Ovary (tissue), 3 donors: ENCODE measurements around the gene CHRM1.

Experiments used
- EP300 ChIP-seq: sonication (generic); formaldehyde crosslinking; IDR thresholded peaks from one replicate; pipeline ENCODE4 v1.6.1; 2017; ENCODE audit warnings: antibody characterized with exemption
- POLR2A ChIP-seq: fragments of 450-650 bp; IDR thresholded peaks from one replicate; pipeline ENCODE4 v1.6.1; 2017; ENCODE audit warnings: antibody characterized with exemption, mild to moderate bottlenecking, moderate library complexity
- TF ChIP-seq, protein P1 (sequence below), 3 donors: fragments of 450-650 bp in 2 of 3; fragments of 200-600 bp in 1 of 3; IDR thresholded peaks; one replicate each; pipeline versions ENCODE4 v1.5.1 to v1.8.0; 2016 to 2022; ENCODE audit warnings: antibody characterized with exemption in 3 of 3, mild to moderate bottlenecking in 1 of 3
- donor health status: DM: no; HTN: no; CAD: no.

- TF ChIP-seq POLR2A (no peak), EP300 (no peak)
- TF ChIP-seq, protein P1, sequence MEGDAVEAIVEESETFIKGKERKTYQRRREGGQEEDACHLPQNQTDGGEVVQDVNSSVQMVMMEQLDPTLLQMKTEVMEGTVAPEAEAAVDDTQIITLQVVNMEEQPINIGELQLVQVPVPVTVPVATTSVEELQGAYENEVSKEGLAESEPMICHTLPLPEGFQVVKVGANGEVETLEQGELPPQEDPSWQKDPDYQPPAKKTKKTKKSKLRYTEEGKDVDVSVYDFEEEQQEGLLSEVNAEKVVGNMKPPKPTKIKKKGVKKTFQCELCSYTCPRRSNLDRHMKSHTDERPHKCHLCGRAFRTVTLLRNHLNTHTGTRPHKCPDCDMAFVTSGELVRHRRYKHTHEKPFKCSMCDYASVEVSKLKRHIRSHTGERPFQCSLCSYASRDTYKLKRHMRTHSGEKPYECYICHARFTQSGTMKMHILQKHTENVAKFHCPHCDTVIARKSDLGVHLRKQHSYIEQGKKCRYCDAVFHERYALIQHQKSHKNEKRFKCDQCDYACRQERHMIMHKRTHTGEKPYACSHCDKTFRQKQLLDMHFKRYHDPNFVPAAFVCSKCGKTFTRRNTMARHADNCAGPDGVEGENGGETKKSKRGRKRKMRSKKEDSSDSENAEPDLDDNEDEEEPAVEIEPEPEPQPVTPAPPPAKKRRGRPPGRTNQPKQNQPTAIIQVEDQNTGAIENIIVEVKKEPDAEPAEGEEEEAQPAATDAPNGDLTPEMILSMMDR (IDR thresholded peaks at IDR 0.05), result no peak
Observed at GRCh38 chr11:62925308-62925707, 4.1 kb upstream of the CHRM1 start.
